Measurements from ENCODE around the gene MRPL1. TPM values are rescaled to one million over a fixed set of nuclear protein-coding genes. Genes with fewer than 3 reads are reported as not detected.

The MRPL1 gene
- polyA plus RNA-seq, 1 experiment, result 49.9 TPM

GRCh38 chr4:77996076-77996475 is 133.4 kb downstream of the MRPL1 start:
- CTCF ChIA-PET, result no interaction called here
- H3K27me3 ChIP-seq (ENCODE audit: control insufficient read depth, insufficient read depth, low read length), result peaks cover 6% of the 10 kb centered on the region

GRCh38 chr4:78001531-78001930 is 138.9 kb downstream of the MRPL1 start:
- no peak overlapping the region for H3K4me3 ChIP-seq (ENCODE audit: low read depth, low read length)
- POLR2A ChIA-PET, result no interaction called here
- peaks cover 3% of the 10 kb centered on the region for H3K27me3 ChIP-seq (ENCODE audit: control insufficient read depth, insufficient read depth, low read length)
- H3K9me3 ChIP-seq (ENCODE audit: control insufficient read depth, insufficient read depth, low read length), result no peaks in the 10 kb centered on the region
- TF ChIP-seq CTCF (IDR thresholded peaks at IDR 0.05; ENCODE audit: low read depth, low read length), result no peak
- H3K27ac ChIP-seq (ENCODE audit: low read depth, low read length), result no peak overlapping the region
- no peak for DNase-seq (ENCODE audit: low read depth, low spot score)
- CTCF ChIA-PET, result no interaction called here

More at GRCh38 chr4:77996076-77996475, 133.4 kb downstream of the MRPL1 start:
- POLR2A ChIA-PET, result no interaction called here
- H3K27ac ChIP-seq (ENCODE audit: low read depth, low read length), result no peak overlapping the region
- no peak for TF ChIP-seq CTCF (IDR thresholded peaks at IDR 0.05; ENCODE audit: low read depth, low read length)
- H3K4me3 ChIP-seq (ENCODE audit: low read depth, low read length), result no peak overlapping the region
- DNase-seq (ENCODE audit: low read depth, low spot score), result no peak
- no peaks in the 10 kb centered on the region for H3K9me3 ChIP-seq (ENCODE audit: control insufficient read depth, insufficient read depth, low read length)

- no peaks in the 10 kb centered on the region for H3K27me3 ChIP-seq (ENCODE audit: control insufficient read depth, insufficient read depth, low read length)
- ChIA-PET POLR2A (no interaction called here), CTCF (no interaction called here)
- no peak overlapping the region for H3K27ac ChIP-seq (ENCODE audit: low read depth, low read length)
- TF ChIP-seq CTCF (IDR thresholded peaks at IDR 0.05; ENCODE audit: low read depth, low read length), result no peak
- DNase-seq (ENCODE audit: low read depth, low spot score), result no peak
- no peak overlapping the region for H3K4me3 ChIP-seq (ENCODE audit: low read depth, low read length)
- H3K9me3 ChIP-seq (ENCODE audit: control insufficient read depth, insufficient read depth, low read length), result no peaks in the 10 kb centered on the region
Observed at GRCh38 chr4:78002260-78002659, 139.6 kb downstream of the MRPL1 start.

Small RNA genes lying within 50 kb of the gene (small RNA-seq; reads per million reads assigned to genes)
- gene AC112225.1 (ENCODE audit: insufficient read length, low read depth), result not detected

Other genes starting within 250 kb of the MRPL1 start
- gene CNOT6L, start 43.5 kb upstream of the MRPL1 start, polyA plus RNA-seq (2011; rRNA removed), result 10.7 and 11.2 TPM in 2 replicates
- gene FRAS1, start 194.5 kb downstream of the MRPL1 start, polyA plus RNA-seq (2011; rRNA removed), result under 0.01 and 0.21 TPM in 2 replicates